Hair follicle dermal papilla cell (primary cell): ENCODE results near the gene SRP54. TPM values are rescaled to one million over a fixed set of nuclear protein-coding genes. Genes with fewer than 3 reads are reported as not detected.

ENCODE experiments used
- total RNA-seq: library from RNA; depleted of rRNA; stranded (reverse); fragments of >200 nt; gene quantifications from 2 replicates; pipeline ENCODE4 v1.2.3, GENCODE V29; 2012

Gene SRP54
- total RNA-seq, result 65.4 and 66.5 TPM in 2 replicates

DNA sequence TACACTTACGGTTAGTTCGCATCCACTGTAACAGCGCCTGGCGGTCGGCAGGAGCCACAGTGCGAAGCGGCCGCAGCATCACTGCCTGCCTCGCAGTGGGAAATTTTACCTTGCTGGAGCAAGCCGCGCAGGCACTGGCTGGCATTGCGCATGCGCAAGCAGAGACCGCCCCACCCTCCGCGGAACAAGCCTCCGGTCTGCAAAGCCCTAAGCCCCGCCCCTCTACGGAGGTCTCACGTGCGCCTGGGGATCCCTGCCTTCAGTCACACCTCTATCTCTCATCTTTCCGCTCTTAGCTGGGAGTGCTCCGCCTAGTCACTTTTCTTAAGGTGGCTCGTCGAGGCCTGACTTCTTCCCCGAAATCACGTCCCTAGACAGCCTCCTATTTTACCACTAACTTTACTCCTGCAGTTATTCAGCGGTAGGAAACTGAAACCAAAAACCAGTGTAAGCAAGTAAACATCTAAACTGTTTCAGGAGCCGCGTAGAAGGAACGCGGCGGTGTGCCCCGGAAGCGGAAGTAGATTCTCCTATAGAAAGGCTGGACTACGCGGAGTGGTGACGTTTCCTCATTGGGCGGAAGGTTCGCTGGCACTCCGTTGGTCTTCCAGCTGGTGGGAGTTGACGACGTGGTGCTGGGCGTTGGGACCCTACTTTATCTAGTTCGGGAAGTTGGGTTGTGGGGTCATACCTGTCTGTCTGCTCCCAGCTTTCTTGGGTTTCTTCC, at the start of gene SRP54:
Gene SRP54, plus strand, starts transcription at position 572 of the 727 bp plus-strand sequence. CDS start 13,718 bp downstream, outside the sequence.

DNA sequence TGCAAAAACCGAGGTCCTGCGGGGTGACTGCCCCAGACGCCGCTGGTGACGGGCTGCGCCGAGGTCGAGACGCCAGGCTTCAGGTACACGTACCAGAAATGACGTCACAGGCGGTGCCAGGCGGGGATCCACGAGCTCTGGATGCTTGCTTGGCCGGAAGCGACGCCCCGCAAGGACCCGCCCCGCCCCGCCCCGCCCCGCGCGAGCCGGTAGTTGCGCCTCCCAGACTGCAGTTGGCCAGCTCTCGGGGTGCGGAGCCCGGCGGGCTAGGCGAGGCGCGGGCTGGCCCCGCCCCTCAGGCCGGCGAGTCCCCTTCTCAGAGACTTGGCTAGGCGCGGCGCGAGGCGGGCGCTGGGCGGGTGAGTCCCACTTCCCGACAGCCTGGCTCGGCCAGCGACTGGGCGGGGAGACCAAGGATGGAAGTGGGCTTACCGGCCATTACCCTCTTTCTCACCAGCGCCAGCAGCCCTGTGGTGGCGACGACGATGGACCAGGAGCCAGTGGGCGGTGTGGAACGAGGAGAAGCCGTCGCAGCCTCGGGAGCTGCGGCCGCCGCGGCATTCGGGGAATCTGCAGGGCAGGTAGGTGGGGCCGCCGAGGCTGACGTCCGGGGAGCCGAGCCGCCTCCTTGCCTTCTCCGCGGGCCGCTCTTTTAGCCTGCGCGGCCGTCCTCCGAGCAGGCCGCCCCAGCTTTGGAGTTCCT, 63.4 kb downstream of the SRP54 start, which contains the start of gene FAM177A1:
Gene FAM177A1, plus strand, starts transcription at position 225 of the 703 bp plus-strand sequence. Its CDS starts 192 bp downstream, at position 417.

Other genes with a start within 250 kb of the SRP54 start
- gene BAZ1A, start 107.6 kb upstream of the SRP54 start, total RNA-seq, result 24.3 and 35.2 TPM in 2 replicates
- 27.4 and 34.9 TPM in 2 replicates for gene FAM177A1, start 63.3 kb downstream of the SRP54 start, total RNA-seq
- 27.8 and 29.9 TPM in 2 replicates for gene PPP2R3C, start 139.0 kb downstream of the SRP54 start, total RNA-seq
- gene PRORP, start 139.6 kb downstream of the SRP54 start, total RNA-seq, result 23.8 and 25.2 TPM in 2 replicates